Adrenal gland (tissue), 5 donors: Measurements from ENCODE around the gene ABHD14A.

Experiments
- POLR2A ChIP-seq, 2 donors: fragments of 450-650 bp; IDR thresholded peaks; one replicate each; pipeline ENCODE4 v1.6.1; 2017; ENCODE audit warnings: antibody characterized with exemption in 2 of 2, mild to moderate bottlenecking in 2 of 2, moderate library complexity in 1 of 2
- TF ChIP-seq, protein P1 (sequence below), 6 experiments: fragments of 450-650 bp in 4 of 6; fragments of 200-600 bp in 2 of 6; sonication (generic) in 1 of 6; IDR thresholded peaks; 1 replicate in 5 of 6; 2 replicates in 1 of 6; pipeline versions ENCODE4 v1.5.1 to v1.8.0; 2016 to 2021; ENCODE audit warnings: antibody characterized with exemption in 6 of 6, mild to moderate bottlenecking in 2 of 6, moderate library complexity in 1 of 6
- donor health status: DM: no; HTN: no; CAD: no.

DNA sequence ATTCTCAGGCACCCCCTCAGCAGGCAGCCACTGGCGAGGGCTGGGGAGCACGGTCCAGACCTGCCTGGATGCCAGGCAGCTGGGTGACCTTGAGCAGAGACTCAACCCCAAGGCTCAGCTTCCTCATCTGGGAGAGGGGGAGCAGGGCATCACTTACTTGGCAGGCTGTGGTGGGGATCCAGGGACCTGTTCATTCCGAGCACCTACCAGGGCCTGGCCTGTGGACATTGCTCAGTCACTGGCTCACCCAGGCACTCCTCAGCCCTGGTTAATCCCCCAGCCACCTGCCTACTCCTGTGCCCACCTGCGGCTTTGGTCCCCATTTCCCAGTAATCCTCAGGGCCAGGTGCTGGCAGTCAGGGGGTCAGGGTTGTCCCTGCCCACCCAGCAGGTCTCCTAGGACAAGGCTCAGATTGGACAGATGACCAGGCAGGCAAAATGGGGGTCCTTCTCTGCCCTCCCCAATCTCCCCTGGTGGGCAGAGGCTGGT lies 30.1 kb downstream of the ABHD14A start:
- no peak for TF ChIP-seq POLR2A (IDR thresholded peaks at IDR 0.05)
- TF ChIP-seq, protein P1, sequence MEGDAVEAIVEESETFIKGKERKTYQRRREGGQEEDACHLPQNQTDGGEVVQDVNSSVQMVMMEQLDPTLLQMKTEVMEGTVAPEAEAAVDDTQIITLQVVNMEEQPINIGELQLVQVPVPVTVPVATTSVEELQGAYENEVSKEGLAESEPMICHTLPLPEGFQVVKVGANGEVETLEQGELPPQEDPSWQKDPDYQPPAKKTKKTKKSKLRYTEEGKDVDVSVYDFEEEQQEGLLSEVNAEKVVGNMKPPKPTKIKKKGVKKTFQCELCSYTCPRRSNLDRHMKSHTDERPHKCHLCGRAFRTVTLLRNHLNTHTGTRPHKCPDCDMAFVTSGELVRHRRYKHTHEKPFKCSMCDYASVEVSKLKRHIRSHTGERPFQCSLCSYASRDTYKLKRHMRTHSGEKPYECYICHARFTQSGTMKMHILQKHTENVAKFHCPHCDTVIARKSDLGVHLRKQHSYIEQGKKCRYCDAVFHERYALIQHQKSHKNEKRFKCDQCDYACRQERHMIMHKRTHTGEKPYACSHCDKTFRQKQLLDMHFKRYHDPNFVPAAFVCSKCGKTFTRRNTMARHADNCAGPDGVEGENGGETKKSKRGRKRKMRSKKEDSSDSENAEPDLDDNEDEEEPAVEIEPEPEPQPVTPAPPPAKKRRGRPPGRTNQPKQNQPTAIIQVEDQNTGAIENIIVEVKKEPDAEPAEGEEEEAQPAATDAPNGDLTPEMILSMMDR (IDR thresholded peaks at IDR 0.05) = no peak
